SK-N-SH (cell line): ENCODE measurements around the gene GRM7. TPM values are rescaled to one million over a fixed set of nuclear protein-coding genes. Genes with fewer than 3 reads are reported as not detected.

Experiments
- CTCF ChIA-PET: fragments of 300-600, 350-600 bp; formaldehyde crosslinking; extraction: SDS; loops from one replicate; lab custom pipeline; 2021; lab: Yijun Ruan, JAX
- POLR2A ChIA-PET: fragments of 350-600 bp; sonication (Branson Sonifier 250); formaldehyde crosslinking; extraction: SDS; loops from one replicate; lab custom pipeline; 2020; ENCODE audit warnings: antibody characterized with exemption, inconsistent platforms; lab: Yijun Ruan, JAX
- DNase-seq: peaks from one replicate; pipeline ENCODE4 v3.0.0; 2012
- H2AFZ ChIP-seq: fragments of 200-600 bp; sonication (generic); 2 replicates; pipeline ENCODE4 v1.8.1; 2016; ENCODE audit warnings: antibody characterized with exemption, mild to moderate bottlenecking, low read depth
- H3F3A ChIP-seq: fragments of 200-600 bp; sonication (generic); replicated peaks from 2 replicates; pipeline ENCODE3; 2016; ENCODE audit warnings: antibody characterized with exemption, mild to moderate bottlenecking; ENCODE audit not compliant: insufficient read depth
- H3K27ac ChIP-seq, 2 experiments: fragments of 200-500 bp in 1 of 2; fragments of 200-600 bp in 1 of 2; sonication (Bioruptor generic) in 1 of 2; sonication (generic), shearing (Covaris generic) in 1 of 2; 2 replicates each; pipeline versions ENCODE4 v1.5.1 to v1.6.1; 2014 to 2016; ENCODE audit warnings: low read depth in 2 of 2, inconsistent platforms in 1 of 2, low read length in 1 of 2, mild to moderate bottlenecking in 1 of 2, mixed read lengths in 1 of 2
- H3K27me3 ChIP-seq: fragments of 200-600 bp; sonication (generic), shearing (Covaris generic); 2 replicates; pipeline ENCODE4 v1.6.1; 2016; ENCODE audit warnings: mixed run types; ENCODE audit not compliant: insufficient read depth
- H3K36me3 ChIP-seq, 2 experiments: fragments of 200-500 bp in 1 of 2; fragments of 200-600 bp in 1 of 2; sonication (Bioruptor generic) in 1 of 2; sonication (generic) in 1 of 2; replicated peaks in 1 of 2; 2 replicates each; pipeline versions ENCODE3 to v1.5.1; 2014 to 2016; ENCODE audit warnings: low read length in 1 of 2, mild to moderate bottlenecking in 1 of 2; ENCODE audit not compliant: insufficient read depth in 2 of 2, control insufficient read depth in 1 of 2
- H3K4me1 ChIP-seq, 2 experiments: fragments of 200-500 bp in 1 of 2; fragments of 200-600 bp in 1 of 2; sonication (Bioruptor generic) in 1 of 2; sonication (generic), shearing (Covaris generic) in 1 of 2; 2 replicates each; pipeline versions ENCODE4 v1.5.1 to v1.6.1; 2014 to 2016; ENCODE audit warnings: low read depth in 1 of 2, low read length in 1 of 2, mixed run types in 1 of 2; ENCODE audit not compliant: insufficient read depth in 2 of 2, control insufficient read depth in 1 of 2
- H3K4me2 ChIP-seq: fragments of 200-600 bp; sonication (generic), shearing (Covaris generic); 2 replicates; pipeline ENCODE4 v1.6.1; 2017; ENCODE audit warnings: mixed run types
- H3K4me3 ChIP-seq, 2 experiments: fragments of 200-500 bp in 1 of 2; fragments of 200-600 bp in 1 of 2; sonication (Bioruptor generic) in 1 of 2; sonication (generic), shearing (Covaris generic) in 1 of 2; 2 replicates each; pipeline versions ENCODE4 v1.5.1 to v1.8.1; 2014 to 2016; ENCODE audit warnings: low read depth in 2 of 2, inconsistent platforms in 1 of 2, low read length in 1 of 2, mild to moderate bottlenecking in 1 of 2, mixed read lengths in 1 of 2, moderate library complexity in 1 of 2
- H3K79me2 ChIP-seq: fragments of 200-600 bp; sonication (generic); 2 replicates; pipeline ENCODE4 v1.8.1; 2017; ENCODE audit warnings: mild to moderate bottlenecking; ENCODE audit not compliant: insufficient read depth
- H3K9ac ChIP-seq: fragments of 200-600 bp; sonication (generic); 2 replicates; pipeline ENCODE4 v1.6.1; 2017; ENCODE audit warnings: mixed run types
- H3K9me2 ChIP-seq: fragments of 200-600 bp; sonication (generic); 2 replicates; pipeline ENCODE4 v1.6.1; 2017; ENCODE audit warnings: mixed run types
- H3K9me3 ChIP-seq: fragments of 200-600 bp; sonication (generic); 2 replicates; pipeline ENCODE4 v1.6.1; 2017; ENCODE audit warnings: mixed run types, mild to moderate bottlenecking, moderate library complexity
- H4K20me1 ChIP-seq: fragments of 200-600 bp; sonication (generic); 2 replicates; pipeline ENCODE4 v1.6.1; 2017; ENCODE audit warnings: mild to moderate bottlenecking, mixed run types; ENCODE audit not compliant: insufficient read depth
- ELF1 ChIP-seq: IDR thresholded peaks from 2 replicates; pipeline ENCODE4 v1.4.0; 2012
- FOSL2 ChIP-seq: IDR thresholded peaks from 2 replicates; pipeline ENCODE4 v1.4.0; 2012; ENCODE audit warnings: low read depth, mild to moderate bottlenecking, moderate library complexity, borderline replicate concordance
- FOXJ3 ChIP-seq: sonication (generic); formaldehyde crosslinking; IDR thresholded peaks from 2 replicates; pipeline ENCODE4 v1.5.1; 2020; ENCODE audit warnings: mild to moderate bottlenecking, missing genetic modification reagents
- GABPA ChIP-seq: IDR thresholded peaks from 2 replicates; pipeline ENCODE4 v1.4.0; 2012; ENCODE audit warnings: low read depth, mild to moderate bottlenecking
- MAX ChIP-seq: IDR thresholded peaks from 2 replicates; pipeline ENCODE4 v1.4.0; 2012; ENCODE audit warnings: low read depth
- MXI1 ChIP-seq: IDR thresholded peaks from 2 replicates; pipeline ENCODE4 v1.6.1; 2012; ENCODE audit warnings: mild to moderate bottlenecking, low read depth, low read length, improper control_type of control experiment
- RAD21 ChIP-seq: IDR thresholded peaks from 2 replicates; pipeline ENCODE4 v1.6.1; 2012; ENCODE audit warnings: mild to moderate bottlenecking, low read length
- RCOR1 ChIP-seq: fragments of 150-350 bp; IDR thresholded peaks from 2 replicates; pipeline ENCODE4 v1.6.1; 2017; ENCODE audit warnings: antibody characterized with exemption, low read length
- RFX5 ChIP-seq: IDR thresholded peaks from 2 replicates; pipeline ENCODE4 v1.6.1; 2012; ENCODE audit warnings: mild to moderate bottlenecking, improper control_type of control experiment, low read length
- TAF1 ChIP-seq: IDR thresholded peaks from 2 replicates; pipeline ENCODE4 v1.6.1; 2012; ENCODE audit warnings: low read depth, mild to moderate bottlenecking, low read length, moderate library complexity, borderline replicate concordance
- TEAD4 ChIP-seq: IDR thresholded peaks from 2 replicates; pipeline ENCODE4 v1.4.0; 2012; ENCODE audit warnings: mild to moderate bottlenecking, borderline replicate concordance; ENCODE audit not compliant: insufficient read depth
- USF2 ChIP-seq: fragments of 150-350 bp; IDR thresholded peaks from 2 replicates; pipeline ENCODE4 v1.6.1; 2017; ENCODE audit warnings: antibody characterized with exemption, low read length, low read depth, borderline replicate concordance
- WGBS: methylation state at CpG from one replicate; pipeline ENCODE4 v1.1.6; 2017; ENCODE audit warnings: low lambda C conversion rate; 5-methylcytosine and 5-hydroxymethylcytosine counted together
- polyA plus RNA-seq, 3 experiments: library from polyadenylated mRNA; depleted of rRNA; stranded (reverse); fragments of >200 nt; gene quantifications; 2 replicates each; pipeline ENCODE4 v1.2.3, GENCODE V29; 2012
- TF ChIP-seq, protein P1 (sequence below): IDR thresholded peaks from 2 replicates; pipeline ENCODE4 v1.4.0; 2012; ENCODE audit warnings: low read depth, borderline replicate concordance
- TF ChIP-seq, protein P2 (sequence below): IDR thresholded peaks from 2 replicates; pipeline ENCODE4 v1.6.1; 2012; ENCODE audit warnings: mild to moderate bottlenecking, low read depth, low read length, moderate library complexity

The GRM7 gene
- polyA plus RNA-seq, 1 of the 3 experiments (the other 2 are of a cell fraction) = 0.03 TPM

DNA sequence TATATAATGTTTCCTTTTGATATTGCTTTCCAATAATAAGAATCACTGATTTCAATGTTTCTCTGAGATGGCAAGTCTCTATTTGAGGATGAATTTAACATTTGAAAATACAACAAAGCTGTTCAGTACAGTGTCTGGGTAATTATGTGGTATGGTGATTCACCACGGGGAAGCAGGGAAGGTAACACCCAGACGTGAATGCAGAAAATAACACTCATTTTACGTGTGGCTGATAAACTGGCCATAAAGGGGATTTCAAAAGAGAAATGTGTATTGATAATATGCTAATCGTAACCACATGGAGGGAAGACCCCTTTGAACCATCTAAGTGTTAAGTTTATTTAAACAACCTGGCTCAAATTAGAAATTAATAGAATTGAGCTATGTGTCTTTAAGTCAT lies 344.6 kb downstream of the GRM7 start (continued):
- TF ChIP-seq USF2 = no peak

DNA sequence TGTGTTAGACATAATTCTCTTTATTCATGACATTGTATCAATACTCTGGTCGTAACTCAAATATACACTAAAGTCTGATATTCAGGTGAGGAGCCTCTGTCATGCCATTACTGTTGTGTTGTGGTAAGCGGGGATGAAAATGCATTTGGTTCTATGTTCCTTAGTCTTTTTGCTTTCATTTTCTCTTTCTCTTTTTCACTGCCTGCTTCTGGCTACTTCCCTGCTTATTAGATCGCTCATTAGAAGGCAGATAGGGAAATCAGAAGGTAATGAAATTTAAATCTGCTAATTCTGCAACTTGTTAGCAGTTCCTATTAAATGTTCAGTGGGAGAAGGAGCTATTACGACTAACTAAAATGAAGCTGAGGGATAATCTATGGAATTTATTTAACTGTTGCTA lies 345.0 kb downstream of the GRM7 start:
- H3K9ac ChIP-seq = no peak overlapping the region
- CTCF ChIA-PET = no interaction called here
- no peaks in the 10 kb centered on the region for H3K79me2 ChIP-seq
- POLR2A ChIA-PET = no interaction called here
- no peaks in the 10 kb centered on the region for H3K9me3 ChIP-seq
- H3K4me1 ChIP-seq = no peaks in the 10 kb centered on the region; a peak in 2 of 4 replicates
- no peaks in the 10 kb centered on the region for H3F3A ChIP-seq
- no peaks in the 10 kb centered on the region for H3K9me2 ChIP-seq
- H3K27ac ChIP-seq = no peak overlapping the region
- H3K36me3 ChIP-seq = no peaks in the 10 kb centered on the region
- WGBS = 30% methylated on average over 4 of the region's 4 CpGs
- no peak overlapping the region for H3K4me2 ChIP-seq
- H3K4me3 ChIP-seq = no peak overlapping the region
- TF ChIP-seq GABPA (no peak), FOSL2 (no peak), ELF1 (no peak), FOXJ3 (CRISPR knock-in tag) (no peak), TAF1 (no peak), MXI1 (no peak), RCOR1 (no peak), MAX (no peak), RAD21 (no peak), TEAD4 (no peak), RFX5 (no peak)
- TF ChIP-seq, protein P1, sequence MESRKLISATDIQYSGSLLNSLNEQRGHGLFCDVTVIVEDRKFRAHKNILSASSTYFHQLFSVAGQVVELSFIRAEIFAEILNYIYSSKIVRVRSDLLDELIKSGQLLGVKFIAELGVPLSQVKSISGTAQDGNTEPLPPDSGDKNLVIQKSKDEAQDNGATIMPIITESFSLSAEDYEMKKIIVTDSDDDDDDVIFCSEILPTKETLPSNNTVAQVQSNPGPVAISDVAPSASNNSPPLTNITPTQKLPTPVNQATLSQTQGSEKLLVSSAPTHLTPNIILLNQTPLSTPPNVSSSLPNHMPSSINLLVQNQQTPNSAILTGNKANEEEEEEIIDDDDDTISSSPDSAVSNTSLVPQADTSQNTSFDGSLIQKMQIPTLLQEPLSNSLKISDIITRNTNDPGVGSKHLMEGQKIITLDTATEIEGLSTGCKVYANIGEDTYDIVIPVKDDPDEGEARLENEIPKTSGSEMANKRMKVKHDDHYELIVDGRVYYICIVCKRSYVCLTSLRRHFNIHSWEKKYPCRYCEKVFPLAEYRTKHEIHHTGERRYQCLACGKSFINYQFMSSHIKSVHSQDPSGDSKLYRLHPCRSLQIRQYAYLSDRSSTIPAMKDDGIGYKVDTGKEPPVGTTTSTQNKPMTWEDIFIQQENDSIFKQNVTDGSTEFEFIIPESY = no peak
- TF ChIP-seq, protein P2, sequence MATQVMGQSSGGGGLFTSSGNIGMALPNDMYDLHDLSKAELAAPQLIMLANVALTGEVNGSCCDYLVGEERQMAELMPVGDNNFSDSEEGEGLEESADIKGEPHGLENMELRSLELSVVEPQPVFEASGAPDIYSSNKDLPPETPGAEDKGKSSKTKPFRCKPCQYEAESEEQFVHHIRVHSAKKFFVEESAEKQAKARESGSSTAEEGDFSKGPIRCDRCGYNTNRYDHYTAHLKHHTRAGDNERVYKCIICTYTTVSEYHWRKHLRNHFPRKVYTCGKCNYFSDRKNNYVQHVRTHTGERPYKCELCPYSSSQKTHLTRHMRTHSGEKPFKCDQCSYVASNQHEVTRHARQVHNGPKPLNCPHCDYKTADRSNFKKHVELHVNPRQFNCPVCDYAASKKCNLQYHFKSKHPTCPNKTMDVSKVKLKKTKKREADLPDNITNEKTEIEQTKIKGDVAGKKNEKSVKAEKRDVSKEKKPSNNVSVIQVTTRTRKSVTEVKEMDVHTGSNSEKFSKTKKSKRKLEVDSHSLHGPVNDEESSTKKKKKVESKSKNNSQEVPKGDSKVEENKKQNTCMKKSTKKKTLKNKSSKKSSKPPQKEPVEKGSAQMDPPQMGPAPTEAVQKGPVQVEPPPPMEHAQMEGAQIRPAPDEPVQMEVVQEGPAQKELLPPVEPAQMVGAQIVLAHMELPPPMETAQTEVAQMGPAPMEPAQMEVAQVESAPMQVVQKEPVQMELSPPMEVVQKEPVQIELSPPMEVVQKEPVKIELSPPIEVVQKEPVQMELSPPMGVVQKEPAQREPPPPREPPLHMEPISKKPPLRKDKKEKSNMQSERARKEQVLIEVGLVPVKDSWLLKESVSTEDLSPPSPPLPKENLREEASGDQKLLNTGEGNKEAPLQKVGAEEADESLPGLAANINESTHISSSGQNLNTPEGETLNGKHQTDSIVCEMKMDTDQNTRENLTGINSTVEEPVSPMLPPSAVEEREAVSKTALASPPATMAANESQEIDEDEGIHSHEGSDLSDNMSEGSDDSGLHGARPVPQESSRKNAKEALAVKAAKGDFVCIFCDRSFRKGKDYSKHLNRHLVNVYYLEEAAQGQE = no peak
- TF ChIP-seq, all 33 proteins: peak for 0
- Histone ChIP-seq H4K20me1 (no peaks in the 10 kb centered on the region), H3K27me3 (no peaks in the 10 kb centered on the region), H2AFZ (no peak overlapping the region)
- DNase-seq = no peak
